ENCODE measurements around the gene GLRA1.

Gene GLRA1

DNA sequence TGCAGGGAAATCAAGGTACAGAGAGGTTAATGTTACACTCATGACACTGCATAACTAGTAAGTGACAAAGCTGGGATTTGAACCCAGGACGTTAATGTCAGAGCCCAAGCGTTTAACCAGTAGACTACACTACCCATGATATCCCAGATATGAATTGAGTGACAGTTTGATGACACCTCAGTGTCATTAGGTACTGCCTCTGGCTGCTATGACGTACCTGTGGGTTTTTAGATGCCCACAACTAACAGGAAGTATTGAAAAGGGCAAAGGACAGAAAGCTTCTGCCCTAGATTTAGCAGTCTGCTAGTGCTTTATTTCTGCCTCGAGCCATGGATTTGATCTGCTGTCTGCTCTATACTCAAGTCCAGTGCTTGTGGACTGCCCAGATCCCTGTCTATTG, 56.2 kb downstream of the GLRA1 start:
- Histone ChIP-seq H3K36me3 (ENCODE audit: control insufficient read depth in 1 of 2, insufficient read depth in 2 of 2, low read length in 2 of 2) (no peaks in the 10 kb centered on the region), H3K18ac (ENCODE audit: low read length) (no peak overlapping the region)

DNA sequence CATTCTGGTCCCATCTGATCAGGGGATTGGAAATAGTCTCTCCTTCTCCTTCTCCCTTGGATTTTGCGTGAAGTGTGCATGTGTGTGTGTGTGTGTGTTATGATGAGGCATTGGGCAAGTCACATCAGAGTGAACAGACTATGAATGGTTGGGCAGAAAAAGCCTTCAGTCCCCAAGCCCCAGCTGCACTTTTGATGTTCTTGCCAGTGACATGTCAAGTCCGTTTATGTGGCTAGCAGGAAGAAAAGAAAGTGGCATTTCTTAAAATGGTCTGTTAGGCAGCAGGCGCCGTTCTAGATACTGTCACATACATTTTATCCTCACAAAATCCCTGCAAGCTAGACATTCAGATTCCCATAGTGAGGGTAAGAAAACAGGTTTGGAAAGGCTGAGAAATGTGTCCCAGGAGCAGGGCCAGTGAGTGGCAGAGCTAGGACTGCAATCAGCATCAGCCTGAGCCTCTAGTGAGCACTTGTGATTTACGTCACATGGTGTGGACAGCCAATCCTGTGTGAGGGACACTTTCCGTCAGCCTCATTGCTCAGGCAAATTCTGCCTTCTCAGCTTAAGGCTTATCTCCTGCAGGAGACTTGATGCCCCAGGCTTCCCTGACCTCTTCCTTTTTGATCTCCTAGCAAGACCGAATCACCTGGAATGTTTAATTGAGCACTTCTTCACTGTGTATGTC, 60.4 kb downstream of the GLRA1 start:
- Histone ChIP-seq H3K27ac (ENCODE audit: low read depth, low read length) (no peak overlapping the region), H3K27me3 (ENCODE audit: insufficient read depth, low read length) (no peaks in the 10 kb centered on the region), H3K79me2 (ENCODE audit: control insufficient read depth, insufficient read depth, low read length, poor library complexity) (no peaks in the 10 kb centered on the region), H3K14ac (ENCODE audit: low read length) (no peak overlapping the region), H3K4me1 (ENCODE audit: control insufficient read depth in 1 of 2, insufficient read depth in 2 of 2, low read length in 2 of 2) (no peaks in the 10 kb centered on the region), H2BK5ac (ENCODE audit: low read depth, low read length, poor library complexity) (no peak overlapping the region), H3K79me1 (ENCODE audit: low read length) (no peaks in the 10 kb centered on the region), H3K18ac (ENCODE audit: low read length) (no peak overlapping the region), H3K4ac (ENCODE audit: low read depth, low read length) (no peak overlapping the region), H3K36me3 (ENCODE audit: control insufficient read depth in 1 of 2, insufficient read depth in 2 of 2, low read length in 2 of 2) (no peaks in the 10 kb centered on the region), H2AK5ac (ENCODE audit: low read length) (no peak overlapping the region), H3K9me3 (ENCODE audit: insufficient read depth, low read depth, low read length) (peaks cover 1% of the 10 kb centered on the region), H3K9ac (ENCODE audit: low read length) (no peak overlapping the region), H2AFZ (ENCODE audit: insufficient read depth, low read length, poor library complexity) (no peak overlapping the region), H4K8ac (ENCODE audit: low read depth, low read length) (no peak overlapping the region), H3K23ac (ENCODE audit: low read length) (no peak overlapping the region), H2BK12ac (ENCODE audit: low read length) (no peak overlapping the region), H3K4me3 (ENCODE audit: low read depth, low read length) (no peak overlapping the region), H4K12ac (ENCODE audit: low read depth, low read length) (no peak overlapping the region), H2BK120ac (ENCODE audit: insufficient read depth, low read length, poor library complexity) (no peak overlapping the region), H3K4me2 (ENCODE audit: low read length) (no peak overlapping the region), H4K91ac (ENCODE audit: low read depth, low read length) (no peak overlapping the region)
- no CpG with 5 or more reads among the region's 7 CpGs for WGBS (ENCODE audit: extremely low coverage, insufficient coverage, insufficient read length)
- DNase-seq: no peak

More for the DNA sequence above, 56.2 kb downstream of the GLRA1 start:
- no peak overlapping the region for H2BK12ac ChIP-seq (ENCODE audit: low read length)
- no peaks in the 10 kb centered on the region for H3K79me1 ChIP-seq (ENCODE audit: low read length)
- H3K27ac ChIP-seq (ENCODE audit: low read depth, low read length): no peak overlapping the region
- no peaks in the 10 kb centered on the region for H3K27me3 ChIP-seq (ENCODE audit: insufficient read depth, low read length)
- H4K91ac ChIP-seq (ENCODE audit: low read depth, low read length): no peak overlapping the region
- no CpG with 5 or more reads among the region's 4 CpGs for WGBS (ENCODE audit: extremely low coverage, insufficient coverage, insufficient read length)
- H4K12ac ChIP-seq (ENCODE audit: low read depth, low read length): no peak overlapping the region
- H2BK120ac ChIP-seq (ENCODE audit: insufficient read depth, low read length, poor library complexity): no peak overlapping the region
- no peak overlapping the region for H3K4ac ChIP-seq (ENCODE audit: low read depth, low read length)
- H2AK5ac ChIP-seq (ENCODE audit: low read length): no peak overlapping the region
- no peak overlapping the region for H2AFZ ChIP-seq (ENCODE audit: insufficient read depth, low read length, poor library complexity)
- H2BK5ac ChIP-seq (ENCODE audit: low read depth, low read length, poor library complexity): no peak overlapping the region
- no peak overlapping the region for H3K4me3 ChIP-seq (ENCODE audit: low read depth, low read length)
- H4K8ac ChIP-seq (ENCODE audit: low read depth, low read length): no peak overlapping the region
- H3K23ac ChIP-seq (ENCODE audit: low read length): no peak overlapping the region
- no peak overlapping the region for H3K9ac ChIP-seq (ENCODE audit: low read length)
- H3K9me3 ChIP-seq (ENCODE audit: insufficient read depth, low read depth, low read length): peaks cover 1% of the 10 kb centered on the region
- H3K14ac ChIP-seq (ENCODE audit: low read length): no peak overlapping the region
- no peak overlapping the region for H3K4me2 ChIP-seq (ENCODE audit: low read length)
- no peaks in the 10 kb centered on the region for H3K4me1 ChIP-seq (ENCODE audit: control insufficient read depth in 1 of 2, insufficient read depth in 2 of 2, low read length in 2 of 2)
- no peak for DNase-seq
- no peaks in the 10 kb centered on the region for H3K79me2 ChIP-seq (ENCODE audit: control insufficient read depth, insufficient read depth, low read length, poor library complexity)

DNA sequence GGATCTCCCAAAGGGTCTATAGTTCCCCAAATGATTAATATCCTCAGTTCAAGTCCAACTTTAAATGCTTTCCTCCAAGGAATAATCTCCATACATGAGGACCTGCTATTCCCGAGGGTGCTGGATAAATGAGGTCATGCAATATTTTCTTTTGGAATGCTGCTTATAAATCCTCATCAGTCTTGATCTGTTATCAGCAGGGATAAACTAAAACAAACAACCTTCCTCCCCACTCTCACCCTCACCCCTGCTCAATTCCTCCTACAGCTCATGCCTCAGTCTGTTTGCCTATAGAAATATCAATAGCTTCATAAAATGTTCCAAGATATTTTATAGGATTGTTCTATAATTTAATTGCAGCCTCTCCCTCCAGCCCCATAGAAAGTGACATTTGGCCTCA, 61.1 kb downstream of the GLRA1 start:
- Histone ChIP-seq H3K4me1 (ENCODE audit: control insufficient read depth in 1 of 2, insufficient read depth in 2 of 2, low read length in 2 of 2) (no peaks in the 10 kb centered on the region), H2AFZ (ENCODE audit: insufficient read depth, low read length, poor library complexity) (no peak overlapping the region), H3K4me3 (ENCODE audit: low read depth, low read length) (no peak overlapping the region), H3K79me1 (ENCODE audit: low read length) (no peaks in the 10 kb centered on the region), H3K79me2 (ENCODE audit: control insufficient read depth, insufficient read depth, low read length, poor library complexity) (no peaks in the 10 kb centered on the region), H2BK120ac (ENCODE audit: insufficient read depth, low read length, poor library complexity) (no peak overlapping the region), H3K27ac (ENCODE audit: low read depth, low read length) (no peak overlapping the region), H3K18ac (ENCODE audit: low read length) (no peak overlapping the region), H4K8ac (ENCODE audit: low read depth, low read length) (no peak overlapping the region), H3K14ac (ENCODE audit: low read length) (no peak overlapping the region), H4K12ac (ENCODE audit: low read depth, low read length) (no peak overlapping the region), H4K91ac (ENCODE audit: low read depth, low read length) (no peak overlapping the region), H3K9ac (ENCODE audit: low read length) (no peak overlapping the region), H3K4ac (ENCODE audit: low read depth, low read length) (no peak overlapping the region), H2BK5ac (ENCODE audit: low read depth, low read length, poor library complexity) (no peak overlapping the region), H3K36me3 (ENCODE audit: control insufficient read depth in 1 of 2, insufficient read depth in 2 of 2, low read length in 2 of 2) (no peaks in the 10 kb centered on the region), H2AK5ac (ENCODE audit: low read length) (no peak overlapping the region), H3K4me2 (ENCODE audit: low read length) (no peak overlapping the region), H3K27me3 (ENCODE audit: insufficient read depth, low read length) (no peaks in the 10 kb centered on the region), H3K23ac (ENCODE audit: low read length) (no peak overlapping the region), H3K9me3 (ENCODE audit: insufficient read depth, low read depth, low read length) (peaks cover 1% of the 10 kb centered on the region), H2BK12ac (ENCODE audit: low read length) (no peak overlapping the region)
- no CpG with 5 or more reads among the region's 1 CpG for WGBS (ENCODE audit: extremely low coverage, insufficient coverage, insufficient read length)
- DNase-seq: no peak

DNA sequence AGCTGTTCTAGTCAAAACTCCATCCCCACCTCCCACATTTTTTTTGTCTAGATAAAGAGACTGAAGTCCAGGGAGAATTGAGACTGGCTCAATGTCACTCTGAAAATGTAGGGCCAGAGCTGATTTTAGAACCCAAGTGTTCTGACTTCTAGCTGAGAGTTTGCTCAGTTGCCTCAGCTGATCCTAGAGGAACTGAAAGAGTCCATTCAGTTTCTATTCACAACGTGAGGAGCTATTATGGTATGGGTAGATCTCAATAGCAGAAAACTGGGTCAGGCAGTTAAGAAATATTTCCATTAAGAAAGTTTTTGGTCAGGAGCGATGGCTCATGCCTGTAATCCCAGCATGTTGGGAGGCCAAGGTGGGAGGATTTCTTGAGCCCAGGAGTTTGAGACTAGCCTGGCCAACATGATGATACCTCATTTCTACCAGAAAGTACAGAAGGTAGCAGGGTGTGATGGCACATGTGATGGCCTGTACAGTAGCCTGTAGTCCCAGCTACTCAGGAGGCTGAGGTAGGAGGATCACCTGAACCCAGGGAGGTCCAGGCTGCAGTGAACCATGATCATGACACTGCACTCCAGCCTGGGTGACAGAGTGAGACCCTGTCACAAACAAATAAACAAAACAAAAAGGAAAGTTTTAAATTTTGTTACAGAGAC, 61.7 kb downstream of the GLRA1 start:
- Histone ChIP-seq H2BK12ac (ENCODE audit: low read length) (no peak overlapping the region), H3K4me1 (ENCODE audit: control insufficient read depth in 1 of 2, insufficient read depth in 2 of 2, low read length in 2 of 2) (no peaks in the 10 kb centered on the region), H2AK5ac (ENCODE audit: low read length) (no peak overlapping the region), H2BK120ac (ENCODE audit: insufficient read depth, low read length, poor library complexity) (no peak overlapping the region), H3K4ac (ENCODE audit: low read depth, low read length) (no peak overlapping the region), H2AFZ (ENCODE audit: insufficient read depth, low read length, poor library complexity) (no peak overlapping the region), H4K8ac (ENCODE audit: low read depth, low read length) (no peak overlapping the region), H3K14ac (ENCODE audit: low read length) (no peak overlapping the region), H3K9ac (ENCODE audit: low read length) (no peak overlapping the region), H4K12ac (ENCODE audit: low read depth, low read length) (no peak overlapping the region), H2BK5ac (ENCODE audit: low read depth, low read length, poor library complexity) (no peak overlapping the region), H3K9me3 (ENCODE audit: insufficient read depth, low read depth, low read length) (peaks cover 1% of the 10 kb centered on the region), H3K4me3 (ENCODE audit: low read depth, low read length) (no peak overlapping the region), H3K79me1 (ENCODE audit: low read length) (no peaks in the 10 kb centered on the region), H3K27me3 (ENCODE audit: insufficient read depth, low read length) (no peaks in the 10 kb centered on the region), H3K36me3 (ENCODE audit: control insufficient read depth in 1 of 2, insufficient read depth in 2 of 2, low read length in 2 of 2) (no peaks in the 10 kb centered on the region), H4K91ac (ENCODE audit: low read depth, low read length) (no peak overlapping the region), H3K23ac (ENCODE audit: low read length) (no peak overlapping the region), H3K27ac (ENCODE audit: low read depth, low read length) (no peak overlapping the region), H3K18ac (ENCODE audit: low read length) (no peak overlapping the region), H3K4me2 (ENCODE audit: low read length) (no peak overlapping the region), H3K79me2 (ENCODE audit: control insufficient read depth, insufficient read depth, low read length, poor library complexity) (no peaks in the 10 kb centered on the region)
- no CpG with 5 or more reads among the region's 2 CpGs for WGBS (ENCODE audit: extremely low coverage, insufficient coverage, insufficient read length)
- no peak for DNase-seq

Data from trophoblast cell (in vitro differentiated cells and primary cell).